DMS153 treated with DMSO at 0.1 percent for 48 hours (cell line): ENCODE results near the gene FBLN5.

Source experiments
- DNase-seq: peaks from one replicate; lab custom pipeline; 2025; ENCODE audit not compliant: unreplicated experiment; lab: John Stamatoyannopoulos, UW

The FBLN5 gene

GRCh38 chr14:91946622-91947474, 646 bp downstream of the FBLN5 start:
- no peak for DNase-seq

GRCh38 chr14:91945751-91946621, 1.5 kb downstream of the FBLN5 start:
- no peak for DNase-seq

- no peak for DNase-seq
These were observed 4.5 kb downstream of the FBLN5 start for GRCh38 chr14:91942946-91943345.

GRCh38 chr14:91942128-91942527, 5.4 kb downstream of the FBLN5 start:
- DNase-seq = no peak

GRCh38 chr14:91940209-91940608, 7.3 kb downstream of the FBLN5 start:
- no peak for DNase-seq

- DNase-seq = no peak
These were observed 11.9 kb downstream of the FBLN5 start for GRCh38 chr14:91935586-91935985.

GRCh38 chr14:91934554-91935285, 12.8 kb downstream of the FBLN5 start:
- no peak for DNase-seq

GRCh38 chr14:91931478-91932088, 15.9 kb downstream of the FBLN5 start:
- no peak for DNase-seq

GRCh38 chr14:91929700-91930099, 17.8 kb downstream of the FBLN5 start:
- no peak for DNase-seq

GRCh38 chr14:91927800-91928199, 19.7 kb downstream of the FBLN5 start:
- no peak for DNase-seq

GRCh38 chr14:91927191-91927590, 20.3 kb downstream of the FBLN5 start:
- no peak for DNase-seq

GRCh38 chr14:91926131-91926890, 21.2 kb downstream of the FBLN5 start:
- DNase-seq = no peak

- no peak for DNase-seq
These were observed 21.8 kb downstream of the FBLN5 start for GRCh38 chr14:91925727-91926121.

GRCh38 chr14:91925001-91925726, 22.3 kb downstream of the FBLN5 start:
- no peak for DNase-seq

GRCh38 chr14:91920526-91920925, 27.0 kb downstream of the FBLN5 start:
- DNase-seq = no peak

- DNase-seq = no peak
These were observed 27.7 kb downstream of the FBLN5 start for GRCh38 chr14:91919814-91920213.

GRCh38 chr14:91918186-91918883, 29.2 kb downstream of the FBLN5 start:
- no peak for DNase-seq

GRCh38 chr14:91912035-91912434, 35.5 kb downstream of the FBLN5 start:
- DNase-seq = no peak

GRCh38 chr14:91911474-91912032, 35.9 kb downstream of the FBLN5 start:
- peak; percentile 15 for DNase-seq
